ENCODE results near the gene MGST2.
A peak's percentile ranks its signal among the peaks of the same experiment; 100 is the strongest.

GRCh38 chr4:139665690-139666529, at the start of gene MGST2:
- no peak for TF ChIP-seq CREB1 (IDR thresholded peaks at IDR 0.05; ENCODE audit: low read depth)
- TF ChIP-seq EP300 (IDR thresholded peaks at IDR 0.05; ENCODE audit: borderline replicate concordance), result no peak
- TF ChIP-seq MAX (IDR thresholded peaks at IDR 0.05), result peak; percentile 20; the same call in 1 of the 2 replicates
- peak; percentile 49; the same call in 1 of the 2 replicates for TF ChIP-seq TAF1 (IDR thresholded peaks at IDR 0.05; ENCODE audit: low read depth)
- no peak for TF ChIP-seq TCF12 (IDR thresholded peaks at IDR 0.05; ENCODE audit: low read depth)
- TF ChIP-seq EGR1 (IDR thresholded peaks at IDR 0.05), result no peak
- TF ChIP-seq REST (IDR thresholded peaks at IDR 0.05; ENCODE audit: low read depth), result no peak
- TF ChIP-seq YY1 (IDR thresholded peaks at IDR 0.05; ENCODE audit: low read depth), result peak; percentile 60; the same call in 1 of the 2 replicates
- no peak for TF ChIP-seq FOXM1 (IDR thresholded peaks at IDR 0.05; ENCODE audit: borderline replicate concordance, low read depth)
